ENCODE measurements around the gene HSBP1L1. TPM values are rescaled to one million over a fixed set of nuclear protein-coding genes. Genes with fewer than 3 reads are reported as not detected.

The HSBP1L1 gene
- polyA plus RNA-seq, 12 donors, result 3.3 to 22.2 (median 4.2) TPM; not detected in 1

GRCh38 chr18:80012714-80013113 lies 48.3 kb downstream of the HSBP1L1 start:
- DNase-seq, result no peak

Other genes starting within 250 kb of the HSBP1L1 start
- gene KCNG2, start 166.7 kb upstream of the HSBP1L1 start, polyA plus RNA-seq (ENCODE audit: insufficient read length in 12 of 12), result under 1 TPM in 10 of 12 donors, not detected in 2; 0.18 to 0.93 (median 0.35) TPM
- 10 to 100 TPM in 11 of 12 donors, not detected in 1; 17.4 to 27.9 (median 20.9) TPM for gene SLC66A2, start 13.0 kb upstream of the HSBP1L1 start, polyA plus RNA-seq (ENCODE audit: insufficient read length in 12 of 12)
- 100 to 1,000 TPM in 2 of 12 donors, 10 to 100 TPM in 9, not detected in 1; 80.8 to 157 (median 95.8) TPM for gene TXNL4A, start 23.9 kb downstream of the HSBP1L1 start, polyA plus RNA-seq (ENCODE audit: insufficient read length in 12 of 12)
- 10 to 100 TPM in 11 of 12 donors, not detected in 1; 16.3 to 38.8 (median 24.6) TPM for gene RBFA, start 69.8 kb downstream of the HSBP1L1 start, polyA plus RNA-seq (ENCODE audit: insufficient read length in 12 of 12)
- gene ADNP2, start 144.6 kb downstream of the HSBP1L1 start, polyA plus RNA-seq (ENCODE audit: insufficient read length in 12 of 12), result 10 to 100 TPM in 8 of 12 donors, 1 to 10 TPM in 3, not detected in 1; 9.1 to 16.2 (median 11.7) TPM